HG03060 (cell line): ENCODE results near the gene MAP2K6.

ENCODE experiments used
- ATAC-seq: cut with Tn5 transposase; IDR thresholded peaks from one replicate; pipeline ENCODE4 v1.9.1; 2021; ENCODE audit warnings: low read depth, moderate number of reproducible peaks; ENCODE audit not compliant: unreplicated experiment

MAP2K6 gene

GRCh38 chr17:69414408-69415274, at the start of gene MAP2K6:
TSS of gene MAP2K6 (plus strand) at chr17:69414697. CDS start at chr17:69414985, 288 bp downstream.
- ATAC-seq, result peak; percentile 85

- ATAC-seq, result peak; percentile 71
These were observed 47.2 kb upstream of the MAP2K6 start for GRCh38 chr17:69367298-69367697.

DNA sequence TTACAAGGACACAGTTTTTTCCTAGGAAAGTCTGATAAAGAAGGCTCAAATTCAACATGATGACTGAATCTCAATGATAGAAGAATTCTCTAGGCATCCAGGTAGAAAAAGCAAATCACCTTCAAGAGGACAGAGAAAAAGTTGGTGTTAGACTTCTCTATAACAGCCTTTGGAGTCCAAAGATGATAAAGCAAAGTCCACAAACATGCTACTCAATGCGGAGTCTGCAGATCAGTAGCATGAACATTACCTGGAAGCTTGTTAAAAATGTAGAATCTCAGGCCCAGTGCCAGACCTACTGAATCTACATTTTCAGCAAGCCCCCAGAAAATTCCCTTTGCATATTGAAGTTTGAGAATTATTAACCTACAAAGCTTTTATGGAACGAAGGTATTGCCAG, 41.4 kb upstream of the MAP2K6 start:
- ATAC-seq, result no peak

DNA sequence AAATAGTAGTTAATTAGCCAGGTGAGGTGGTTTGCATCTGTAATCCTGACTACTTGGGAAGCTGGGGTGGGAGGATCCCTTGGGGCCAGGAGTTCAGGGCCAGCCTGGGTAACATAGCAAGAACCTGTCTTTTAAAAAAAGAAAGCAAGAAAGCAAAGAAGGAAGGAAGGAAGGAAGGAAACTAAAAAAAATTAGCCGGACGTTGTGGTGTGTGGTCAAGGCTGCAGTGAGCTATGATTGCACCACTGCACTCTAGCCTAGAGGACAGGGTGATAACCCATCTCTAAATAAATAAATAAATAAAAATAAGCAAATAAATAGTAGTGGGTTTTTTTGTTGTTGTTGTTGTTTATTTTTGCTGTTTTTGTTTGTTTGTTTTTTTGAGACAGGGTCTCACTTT, 39.3 kb upstream of the MAP2K6 start:
- ATAC-seq, result no peak

- ATAC-seq, result no peak
These were observed 25.6 kb upstream of the MAP2K6 start for GRCh38 chr17:69388822-69389442.

DNA sequence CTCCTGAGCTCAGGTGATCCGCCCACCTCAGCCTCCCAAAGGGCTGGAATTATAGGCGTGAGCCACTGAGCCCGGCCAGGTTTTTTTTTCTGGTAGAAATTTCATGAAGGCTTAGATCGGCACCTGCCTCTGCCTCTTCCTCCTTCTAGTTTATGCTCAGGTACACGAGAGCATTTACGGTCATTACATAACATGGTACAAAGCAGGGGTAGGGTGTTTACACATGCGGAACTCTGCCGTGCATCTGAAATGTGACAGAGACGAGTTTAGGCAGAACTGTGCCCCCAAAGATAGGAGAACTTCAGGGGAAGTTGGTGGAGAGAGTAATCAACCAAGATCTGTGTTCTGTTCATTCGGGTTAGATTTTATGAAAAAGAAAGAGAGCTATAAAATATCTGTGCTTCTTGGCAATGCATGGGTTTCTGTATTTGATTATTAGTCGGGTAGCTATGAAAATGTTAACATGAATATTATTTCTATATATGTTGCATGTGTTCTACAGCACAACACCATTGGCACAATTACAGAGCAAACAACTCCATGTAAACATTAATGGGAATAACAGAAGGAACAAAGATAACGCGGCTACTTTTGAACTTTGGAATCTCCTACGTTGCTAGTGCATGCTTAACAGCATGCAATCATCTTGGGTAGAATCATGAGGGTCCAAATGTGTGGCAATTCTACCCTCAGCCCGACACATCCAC, 23.5 kb upstream of the MAP2K6 start:
- ATAC-seq, result no peak

DNA sequence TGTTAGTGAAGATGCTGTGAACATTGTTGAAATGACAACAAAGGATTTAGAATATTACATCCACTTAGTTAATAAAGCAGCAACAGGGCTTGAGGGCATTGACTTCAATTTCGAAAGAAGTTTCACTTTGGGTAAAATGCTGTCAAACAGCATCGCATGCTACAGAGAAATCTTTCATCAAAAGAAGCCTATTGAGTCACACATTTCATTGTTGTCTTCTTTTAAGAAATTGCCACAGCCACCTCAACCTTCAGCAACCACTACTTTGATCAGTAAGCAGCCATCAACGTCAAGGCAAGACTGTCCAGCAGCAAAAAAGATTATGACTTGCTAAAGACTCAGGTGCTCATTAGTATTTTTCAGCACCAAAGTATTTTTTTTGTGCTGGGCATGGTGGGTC, 13.2 kb upstream of the MAP2K6 start:
- ATAC-seq, result no peak

DNA sequence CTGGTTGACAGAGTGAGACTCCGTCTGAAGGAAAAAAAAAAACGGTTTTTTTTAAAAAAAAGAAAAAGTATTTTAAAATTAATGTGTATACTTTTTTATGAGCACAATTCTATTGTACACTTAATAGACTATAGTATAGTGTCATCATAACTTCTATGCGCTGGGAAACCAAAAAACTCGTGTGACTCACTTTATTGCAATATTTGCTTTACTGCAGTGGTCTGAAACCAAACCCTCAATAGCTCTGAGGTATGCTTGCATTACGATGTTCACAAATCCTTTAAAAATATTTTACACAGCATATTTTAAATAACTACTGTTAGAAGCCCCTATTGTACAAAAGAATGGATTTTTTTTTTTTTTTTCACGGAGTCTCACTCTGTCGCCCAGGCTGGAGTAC, 12.4 kb upstream of the MAP2K6 start:
- no peak for ATAC-seq

DNA sequence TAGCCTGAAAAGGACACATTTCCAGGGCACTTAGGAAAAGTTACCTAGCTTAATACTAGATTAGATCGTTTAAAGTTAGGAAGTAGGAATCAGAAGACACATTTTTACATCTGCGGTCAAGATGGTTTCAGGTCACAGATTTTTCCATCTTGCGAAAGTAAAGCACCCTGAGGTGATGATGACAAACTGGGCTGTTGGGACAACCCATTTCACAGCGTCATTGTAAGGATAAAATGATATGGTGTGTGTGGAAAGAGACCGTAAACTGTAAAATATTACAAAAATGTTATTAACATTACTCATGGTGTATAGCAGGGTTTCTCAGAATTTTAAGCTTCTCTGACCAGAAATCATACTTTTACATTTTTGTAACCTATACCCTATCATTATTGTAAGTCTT, 10.1 kb upstream of the MAP2K6 start:
- ATAC-seq, result no peak

DNA sequence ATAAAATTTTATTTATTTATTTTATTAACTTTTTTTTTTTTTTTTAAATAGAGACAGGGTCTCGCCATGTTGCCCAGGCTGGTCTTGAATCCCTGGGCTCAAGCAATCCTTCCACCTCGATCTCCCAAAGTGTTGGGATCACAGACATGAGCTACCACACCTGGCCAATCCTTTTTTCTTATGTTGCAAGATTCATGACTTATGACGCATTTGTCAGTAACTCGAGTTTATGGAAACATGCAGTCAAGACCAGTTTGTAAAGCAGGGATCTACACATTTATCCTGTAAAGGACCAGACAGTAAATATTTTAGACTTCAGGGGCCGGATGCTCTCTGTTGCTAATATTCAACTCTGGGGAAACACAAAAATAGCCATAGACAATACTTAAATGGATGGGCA, 9.4 kb upstream of the MAP2K6 start:
- ATAC-seq, result no peak

DNA sequence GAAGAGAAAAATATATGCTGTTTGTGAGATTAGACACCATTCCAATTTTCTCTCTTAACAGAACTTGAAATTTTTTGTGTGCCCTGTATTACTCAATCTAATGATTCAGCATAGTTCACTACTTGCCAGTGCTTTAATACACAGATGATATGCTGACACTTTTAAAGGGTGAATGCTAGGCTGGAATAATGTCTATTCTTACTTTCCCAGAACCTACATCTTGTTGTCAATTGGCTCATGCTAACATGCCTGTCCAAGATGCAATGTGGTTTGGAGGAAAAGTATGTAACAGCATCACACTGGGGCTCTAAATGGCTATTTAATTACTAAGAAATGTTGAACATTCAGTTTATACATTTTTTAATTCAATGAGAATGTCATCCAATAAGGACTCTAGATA, 7.6 kb upstream of the MAP2K6 start:
- no peak for ATAC-seq

- no peak for ATAC-seq
These were observed 6.7 kb upstream of the MAP2K6 start for GRCh38 chr17:69407759-69408158.

DNA sequence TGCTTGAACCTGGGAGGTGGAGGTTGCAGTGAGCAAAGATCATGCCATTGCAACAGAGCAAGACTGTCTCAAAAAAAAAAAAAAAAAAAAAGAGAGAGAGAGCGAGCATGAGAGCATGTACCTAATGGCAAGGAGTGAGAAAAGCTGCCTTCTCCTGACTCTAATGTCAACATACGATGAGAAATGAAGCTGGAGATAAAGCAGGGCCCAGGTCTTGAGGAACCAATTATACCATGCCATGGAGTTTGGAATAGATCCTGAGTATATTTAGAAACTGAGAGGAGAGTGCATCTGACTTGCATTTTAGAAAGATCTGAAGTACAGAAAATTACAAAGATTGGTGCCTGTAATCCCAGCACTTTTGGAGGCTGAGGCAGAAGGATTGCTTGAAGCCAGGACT, 3.8 kb upstream of the MAP2K6 start:
- ATAC-seq, result no peak

DNA sequence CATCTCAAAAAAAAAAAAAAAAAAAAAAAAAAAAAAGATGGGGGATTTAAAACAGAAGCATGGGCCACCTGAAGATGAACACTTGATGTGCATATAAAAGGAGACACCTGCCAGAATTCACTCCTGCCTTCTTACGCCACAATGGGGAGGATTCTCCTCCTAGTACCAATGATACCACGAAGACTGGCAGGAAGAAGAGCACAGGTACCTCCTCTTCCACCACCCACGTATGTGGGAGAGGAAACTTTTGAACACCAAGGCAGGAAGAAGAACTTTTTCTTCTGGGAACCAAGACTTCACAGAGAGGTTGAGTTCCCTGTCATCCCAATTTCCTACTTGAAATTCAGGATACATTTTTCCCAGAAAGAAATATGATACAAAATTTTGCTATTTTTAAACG, 2.7 kb upstream of the MAP2K6 start:
- ATAC-seq, result no peak

DNA sequence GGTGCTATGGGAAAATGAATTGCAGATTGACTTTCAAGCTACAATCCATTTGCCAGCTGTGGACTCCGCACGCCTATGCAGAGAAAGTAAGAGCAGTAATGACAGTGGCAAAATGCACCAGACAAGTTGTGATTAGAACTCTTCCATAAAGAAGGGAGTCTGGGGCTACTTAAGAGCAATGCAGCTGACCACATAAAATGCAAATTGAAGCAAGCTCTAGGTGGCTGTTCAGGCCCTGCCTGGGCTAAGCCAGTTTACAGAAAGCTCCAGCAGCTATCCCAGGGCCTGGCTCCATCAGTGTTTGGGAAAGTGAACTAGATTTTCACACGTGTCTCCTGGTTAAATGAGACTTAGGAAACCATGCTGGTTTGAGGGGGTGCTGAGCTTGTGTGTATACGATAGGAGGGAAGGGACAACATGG, 2.2 kb upstream of the MAP2K6 start:
- no peak for ATAC-seq

DNA sequence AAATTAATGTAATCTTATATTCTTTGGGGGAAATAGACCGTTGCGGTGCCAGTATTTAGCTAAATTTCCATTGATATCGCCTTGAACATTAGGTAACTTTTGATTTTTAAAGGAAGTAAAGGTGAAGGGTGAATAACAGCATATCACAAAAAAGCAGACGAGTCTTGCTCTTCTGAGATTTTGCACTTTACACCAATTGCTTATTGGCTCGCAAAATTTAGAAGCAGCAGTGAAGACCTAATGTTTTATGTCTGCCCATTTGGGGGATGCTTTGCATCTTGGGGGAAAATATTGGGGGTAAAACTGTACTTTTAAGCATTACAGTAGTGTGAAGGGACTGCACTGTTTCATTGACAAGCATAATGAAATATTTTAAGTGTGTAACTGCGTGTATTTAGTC, 934 bp downstream of the MAP2K6 start:
- no peak for ATAC-seq

DNA sequence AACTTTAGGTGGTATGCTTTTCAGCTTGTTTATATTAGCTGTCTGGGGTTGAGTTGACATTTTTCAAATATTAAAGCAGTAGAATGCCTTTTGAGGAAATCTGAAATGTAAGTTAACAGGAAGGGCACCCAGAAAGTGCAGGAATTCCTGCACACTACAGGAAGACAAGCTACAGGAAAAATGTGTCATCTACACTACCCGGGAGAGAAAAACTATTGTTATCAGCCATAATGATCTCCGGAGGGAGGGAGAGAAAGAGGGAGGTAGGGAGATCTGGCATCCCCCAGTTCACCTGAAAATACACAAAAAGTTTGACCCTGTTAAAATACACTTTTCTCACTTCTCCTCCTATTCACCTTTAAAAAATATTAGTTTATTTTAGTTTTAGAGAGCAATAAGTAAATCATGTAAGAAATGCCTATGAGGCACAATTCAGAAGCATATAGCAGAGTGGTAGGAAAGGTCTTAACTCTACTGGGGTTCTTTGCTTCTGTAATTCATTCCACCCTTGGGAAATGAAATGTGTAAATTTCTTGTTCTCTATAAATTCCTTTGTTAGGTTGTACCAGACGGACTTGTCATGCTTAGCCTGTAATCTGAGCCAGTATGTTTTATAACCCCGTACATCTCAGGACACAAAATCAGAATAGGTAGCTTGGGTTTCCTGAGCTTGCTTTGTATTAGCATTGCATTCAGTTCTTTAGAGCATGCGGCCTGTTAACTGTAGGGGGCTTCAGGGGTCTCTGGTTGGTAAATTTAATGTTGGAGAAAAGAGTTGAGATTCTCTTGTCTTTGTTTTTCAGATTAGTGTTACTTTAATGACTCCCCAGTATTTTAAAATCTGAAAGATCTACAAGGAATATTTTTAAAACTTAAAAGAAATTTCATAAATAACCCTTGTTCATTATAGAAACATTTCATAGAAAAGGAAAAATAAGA, 3.3 kb downstream of the MAP2K6 start:
- no peak for ATAC-seq

DNA sequence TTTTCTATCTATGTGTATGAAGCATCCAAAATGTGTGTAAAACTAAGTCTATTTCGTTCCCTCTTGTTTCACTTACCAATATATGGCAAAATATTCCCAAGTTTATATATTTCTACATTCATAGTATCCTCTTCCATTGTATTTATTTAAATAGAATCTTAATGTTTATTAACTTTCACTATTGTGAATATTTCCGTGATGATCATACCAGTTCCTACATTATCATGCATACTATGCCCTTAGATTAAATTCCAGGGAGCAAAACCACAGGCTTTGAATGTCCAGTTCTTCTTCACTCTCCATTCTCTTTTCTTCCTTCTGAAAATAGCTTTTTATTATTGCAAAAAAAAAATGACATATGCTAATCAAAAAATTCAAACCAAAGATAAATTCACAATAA, 4.0 kb downstream of the MAP2K6 start:
- ATAC-seq, result no peak

DNA sequence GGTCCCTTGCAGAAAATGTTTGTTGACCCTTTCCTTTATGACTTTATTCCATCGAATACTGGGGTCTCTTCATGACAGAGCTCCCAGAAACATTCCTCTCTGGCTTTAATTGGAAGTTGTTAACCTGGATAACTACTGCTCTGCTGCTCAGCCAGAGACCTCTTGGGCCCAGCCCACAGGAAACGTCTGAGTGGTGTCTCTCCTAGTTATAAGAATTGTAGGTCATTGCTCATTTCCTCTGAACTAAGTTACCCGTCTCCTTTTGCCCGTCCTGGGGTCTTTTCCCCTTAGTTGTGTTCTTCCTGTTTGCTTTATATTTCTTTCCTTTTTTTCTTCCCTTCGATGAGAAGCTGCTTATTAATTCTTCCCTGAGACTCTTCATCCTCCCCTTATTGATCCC, 9.0 kb downstream of the MAP2K6 start:
- ATAC-seq, result no peak

GRCh38 chr17:69424287-69425041, 10.0 kb downstream of the MAP2K6 start:
- no peak for ATAC-seq
